Fibroblast of lung (primary cell): ENCODE results near the gene EPHB1.

Experiments used
- EZH2 ChIP-seq: IDR thresholded peaks from 2 replicates; pipeline ENCODE4 v1.5.1; 2012; ENCODE audit warnings: low read length, control low read depth, mild to moderate bottlenecking; ENCODE audit errors: missing control alignments
- TF ChIP-seq, protein P1 (sequence below), 2 donors: IDR thresholded peaks in 1 of 2; conservative IDR thresholded peaks in 1 of 2; 1 replicate in 1 of 2; 2 replicates in 1 of 2; pipeline ENCODE4 v1.5.1; 2011 to 2012; ENCODE audit warnings: low read length in 2 of 2, control low read depth in 1 of 2, inconsistent platforms in 1 of 2, low read depth in 1 of 2, mild to moderate bottlenecking in 1 of 2

- TF ChIP-seq, protein P1, sequence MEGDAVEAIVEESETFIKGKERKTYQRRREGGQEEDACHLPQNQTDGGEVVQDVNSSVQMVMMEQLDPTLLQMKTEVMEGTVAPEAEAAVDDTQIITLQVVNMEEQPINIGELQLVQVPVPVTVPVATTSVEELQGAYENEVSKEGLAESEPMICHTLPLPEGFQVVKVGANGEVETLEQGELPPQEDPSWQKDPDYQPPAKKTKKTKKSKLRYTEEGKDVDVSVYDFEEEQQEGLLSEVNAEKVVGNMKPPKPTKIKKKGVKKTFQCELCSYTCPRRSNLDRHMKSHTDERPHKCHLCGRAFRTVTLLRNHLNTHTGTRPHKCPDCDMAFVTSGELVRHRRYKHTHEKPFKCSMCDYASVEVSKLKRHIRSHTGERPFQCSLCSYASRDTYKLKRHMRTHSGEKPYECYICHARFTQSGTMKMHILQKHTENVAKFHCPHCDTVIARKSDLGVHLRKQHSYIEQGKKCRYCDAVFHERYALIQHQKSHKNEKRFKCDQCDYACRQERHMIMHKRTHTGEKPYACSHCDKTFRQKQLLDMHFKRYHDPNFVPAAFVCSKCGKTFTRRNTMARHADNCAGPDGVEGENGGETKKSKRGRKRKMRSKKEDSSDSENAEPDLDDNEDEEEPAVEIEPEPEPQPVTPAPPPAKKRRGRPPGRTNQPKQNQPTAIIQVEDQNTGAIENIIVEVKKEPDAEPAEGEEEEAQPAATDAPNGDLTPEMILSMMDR (conservative IDR thresholded peaks at IDR 0.05 in 1 of 2, IDR thresholded peaks at IDR 0.05 in 1 of 2; ENCODE audit: low read depth in 1 of 2, low read length in 2 of 2) = no peak
- no peak for TF ChIP-seq EZH2
Measured at GRCh38 chr3:134833453-134834163, 38.5 kb downstream of the EPHB1 start.
